SK-N-SH (cell line): ENCODE data around the gene TMEM94. TPM values are rescaled to one million over a fixed set of nuclear protein-coding genes. Genes with fewer than 3 reads are reported as not detected.

Experiments
- CTCF ChIA-PET: fragments of 300-600, 350-600 bp; formaldehyde crosslinking; extraction: SDS; loops from one replicate; lab custom pipeline; 2021; lab: Yijun Ruan, JAX
- POLR2A ChIA-PET: fragments of 350-600 bp; sonication (Branson Sonifier 250); formaldehyde crosslinking; extraction: SDS; loops from one replicate; lab custom pipeline; 2020; ENCODE audit warnings: antibody characterized with exemption, inconsistent platforms; lab: Yijun Ruan, JAX
- DNase-seq: peaks from one replicate; pipeline ENCODE4 v3.0.0; 2012
- H2AFZ ChIP-seq: fragments of 200-600 bp; sonication (generic); 2 replicates; pipeline ENCODE4 v1.8.1; 2016; ENCODE audit warnings: antibody characterized with exemption, mild to moderate bottlenecking, low read depth
- H3F3A ChIP-seq: fragments of 200-600 bp; sonication (generic); replicated peaks from 2 replicates; pipeline ENCODE3; 2016; ENCODE audit warnings: antibody characterized with exemption, mild to moderate bottlenecking; ENCODE audit not compliant: insufficient read depth
- H3K27ac ChIP-seq, 2 experiments: fragments of 200-500 bp in 1 of 2; fragments of 200-600 bp in 1 of 2; sonication (Bioruptor generic) in 1 of 2; sonication (generic), shearing (Covaris generic) in 1 of 2; 2 replicates each; pipeline versions ENCODE4 v1.5.1 to v1.6.1; 2014 to 2016; ENCODE audit warnings: low read depth in 2 of 2, inconsistent platforms in 1 of 2, low read length in 1 of 2, mild to moderate bottlenecking in 1 of 2, mixed read lengths in 1 of 2
- H3K27me3 ChIP-seq: fragments of 200-600 bp; sonication (generic), shearing (Covaris generic); 2 replicates; pipeline ENCODE4 v1.6.1; 2016; ENCODE audit warnings: mixed run types; ENCODE audit not compliant: insufficient read depth
- H3K36me3 ChIP-seq, 2 experiments: fragments of 200-500 bp in 1 of 2; fragments of 200-600 bp in 1 of 2; sonication (Bioruptor generic) in 1 of 2; sonication (generic) in 1 of 2; replicated peaks in 1 of 2; 2 replicates each; pipeline versions ENCODE3 to v1.5.1; 2014 to 2016; ENCODE audit warnings: low read length in 1 of 2, mild to moderate bottlenecking in 1 of 2; ENCODE audit not compliant: insufficient read depth in 2 of 2, control insufficient read depth in 1 of 2
- H3K4me1 ChIP-seq, 2 experiments: fragments of 200-500 bp in 1 of 2; fragments of 200-600 bp in 1 of 2; sonication (Bioruptor generic) in 1 of 2; sonication (generic), shearing (Covaris generic) in 1 of 2; 2 replicates each; pipeline versions ENCODE4 v1.5.1 to v1.6.1; 2014 to 2016; ENCODE audit warnings: low read depth in 1 of 2, low read length in 1 of 2, mixed run types in 1 of 2; ENCODE audit not compliant: insufficient read depth in 2 of 2, control insufficient read depth in 1 of 2
- H3K4me2 ChIP-seq: fragments of 200-600 bp; sonication (generic), shearing (Covaris generic); 2 replicates; pipeline ENCODE4 v1.6.1; 2017; ENCODE audit warnings: mixed run types
- H3K4me3 ChIP-seq, 2 experiments: fragments of 200-500 bp in 1 of 2; fragments of 200-600 bp in 1 of 2; sonication (Bioruptor generic) in 1 of 2; sonication (generic), shearing (Covaris generic) in 1 of 2; 2 replicates each; pipeline versions ENCODE4 v1.5.1 to v1.8.1; 2014 to 2016; ENCODE audit warnings: low read depth in 2 of 2, inconsistent platforms in 1 of 2, low read length in 1 of 2, mild to moderate bottlenecking in 1 of 2, mixed read lengths in 1 of 2, moderate library complexity in 1 of 2
- H3K79me2 ChIP-seq: fragments of 200-600 bp; sonication (generic); 2 replicates; pipeline ENCODE4 v1.8.1; 2017; ENCODE audit warnings: mild to moderate bottlenecking; ENCODE audit not compliant: insufficient read depth
- H3K9ac ChIP-seq: fragments of 200-600 bp; sonication (generic); 2 replicates; pipeline ENCODE4 v1.6.1; 2017; ENCODE audit warnings: mixed run types
- H3K9me2 ChIP-seq: fragments of 200-600 bp; sonication (generic); 2 replicates; pipeline ENCODE4 v1.6.1; 2017; ENCODE audit warnings: mixed run types
- H3K9me3 ChIP-seq: fragments of 200-600 bp; sonication (generic); 2 replicates; pipeline ENCODE4 v1.6.1; 2017; ENCODE audit warnings: mixed run types, mild to moderate bottlenecking, moderate library complexity
- H4K20me1 ChIP-seq: fragments of 200-600 bp; sonication (generic); 2 replicates; pipeline ENCODE4 v1.6.1; 2017; ENCODE audit warnings: mild to moderate bottlenecking, mixed run types; ENCODE audit not compliant: insufficient read depth
- ELF1 ChIP-seq: IDR thresholded peaks from 2 replicates; pipeline ENCODE4 v1.4.0; 2012
- EP300 ChIP-seq, 2 experiments: IDR thresholded peaks; 2 replicates each; pipeline versions ENCODE4 v1.4.0 to v1.6.1; 2012; ENCODE audit warnings: borderline replicate concordance in 1 of 2, low read depth in 1 of 2, low read length in 1 of 2
- EZH2phosphoT487 ChIP-seq: fragments of 200-600 bp; sonication (generic); IDR thresholded peaks from 2 replicates; pipeline ENCODE4 v1.6.1; 2017; ENCODE audit warnings: low read depth, mixed run types, mild to moderate bottlenecking, antibody characterized with exemption, moderate library complexity, borderline replicate concordance
- FOSL2 ChIP-seq: IDR thresholded peaks from 2 replicates; pipeline ENCODE4 v1.4.0; 2012; ENCODE audit warnings: low read depth, mild to moderate bottlenecking, moderate library complexity, borderline replicate concordance
- FOXJ3 ChIP-seq: sonication (generic); formaldehyde crosslinking; IDR thresholded peaks from 2 replicates; pipeline ENCODE4 v1.5.1; 2020; ENCODE audit warnings: mild to moderate bottlenecking, missing genetic modification reagents
- GATA2 ChIP-seq: sonication (generic); formaldehyde crosslinking; IDR thresholded peaks from 2 replicates; pipeline ENCODE4 v1.5.0; 2020; ENCODE audit warnings: mild to moderate bottlenecking, missing genetic modification reagents
- IRF3 ChIP-seq: fragments of 150-350 bp; IDR thresholded peaks from 2 replicates; pipeline ENCODE4 v1.6.1; 2016; ENCODE audit warnings: mild to moderate bottlenecking, low read depth, low read length
- JUND ChIP-seq: IDR thresholded peaks from 2 replicates; pipeline ENCODE4 v1.4.0; 2012
- MXI1 ChIP-seq: IDR thresholded peaks from 2 replicates; pipeline ENCODE4 v1.6.1; 2012; ENCODE audit warnings: mild to moderate bottlenecking, low read depth, low read length, improper control_type of control experiment
- NFIC ChIP-seq: IDR thresholded peaks from 2 replicates; pipeline ENCODE4 v1.4.0; 2012; ENCODE audit warnings: borderline replicate concordance
- POLR2AphosphoS5 ChIP-seq: IDR thresholded peaks from 2 replicates; pipeline ENCODE4 v1.6.1; 2012; ENCODE audit warnings: low read depth, low read length
- RAD21 ChIP-seq: IDR thresholded peaks from 2 replicates; pipeline ENCODE4 v1.6.1; 2012; ENCODE audit warnings: mild to moderate bottlenecking, low read length
- RXRA ChIP-seq: IDR thresholded peaks from 2 replicates; pipeline ENCODE4 v1.4.0; 2012; ENCODE audit warnings: low read depth, mild to moderate bottlenecking, borderline replicate concordance
- TEAD4 ChIP-seq: IDR thresholded peaks from 2 replicates; pipeline ENCODE4 v1.4.0; 2012; ENCODE audit warnings: mild to moderate bottlenecking, borderline replicate concordance; ENCODE audit not compliant: insufficient read depth
- USF2 ChIP-seq: fragments of 150-350 bp; IDR thresholded peaks from 2 replicates; pipeline ENCODE4 v1.6.1; 2017; ENCODE audit warnings: antibody characterized with exemption, low read length, low read depth, borderline replicate concordance
- YY1 ChIP-seq: IDR thresholded peaks from 2 replicates; pipeline ENCODE4 v1.4.0; 2012; ENCODE audit warnings: low read depth, mild to moderate bottlenecking
- ZBTB33 ChIP-seq: IDR thresholded peaks from 2 replicates; pipeline ENCODE4 v1.4.0; 2012; ENCODE audit warnings: low read depth, borderline replicate concordance
- WGBS: methylation state at CpG from one replicate; pipeline ENCODE4 v1.1.6; 2017; ENCODE audit warnings: low lambda C conversion rate; 5-methylcytosine and 5-hydroxymethylcytosine counted together
- polyA plus RNA-seq, 3 experiments: library from polyadenylated mRNA; depleted of rRNA; stranded (reverse); fragments of >200 nt; gene quantifications; 2 replicates each; pipeline ENCODE4 v1.2.3, GENCODE V29; 2012
- TF ChIP-seq, protein P1 (sequence below): IDR thresholded peaks from 2 replicates; pipeline ENCODE4 v1.4.0; 2012; ENCODE audit warnings: low read depth, borderline replicate concordance

TMEM94 gene
- polyA plus RNA-seq, 1 of the 3 experiments (the other 2 are of a cell fraction), result 89.9 TPM

DNA sequence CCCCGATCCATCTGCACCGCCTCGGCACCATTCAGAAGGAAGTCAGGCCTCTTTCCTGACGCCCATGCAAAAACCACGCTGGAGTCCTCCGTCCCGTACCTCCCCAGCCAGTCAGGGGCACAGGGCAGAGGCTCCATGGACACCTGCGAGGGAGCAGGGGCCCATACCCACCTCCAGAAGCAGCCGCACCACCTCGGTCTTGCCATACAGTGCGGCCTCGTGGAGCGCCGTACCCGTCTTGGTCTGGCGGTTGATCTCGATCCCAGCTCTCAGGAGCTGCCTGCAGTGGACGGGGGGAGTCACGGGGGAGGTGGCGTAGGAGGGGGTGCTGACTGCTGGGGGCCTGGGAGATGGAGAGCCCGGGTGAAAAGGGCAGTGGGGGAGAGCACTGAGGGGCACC, 49.7 kb downstream of the TMEM94 start:
- WGBS, result 95% methylated on average over 21 of the region's 21 CpGs
- Histone ChIP-seq H3K4me3 (no peak overlapping the region), H3F3A (no peaks in the 10 kb centered on the region), H3K9ac (no peak overlapping the region), H3K36me3 (peaks cover 0 to 43% of the 10 kb centered on the region in 2 experiments), H4K20me1 (peaks cover 18% of the 10 kb centered on the region; the same call in 1 of the 2 replicates), H3K4me1 (peaks cover 6% of the 10 kb centered on the region in 2 experiments; a peak in 1 of 4 replicates), H3K79me2 (no peaks in the 10 kb centered on the region; the same call in 1 of the 2 replicates), H3K27ac (no peak overlapping the region), H3K9me2 (no peaks in the 10 kb centered on the region)
- ChIA-PET POLR2A (interaction anchor here (0.6 kb wide), 1 partner anchor 37 kb away, joined by 5 read pairs; no protein-coding TSS in a partner anchor), CTCF (interaction anchor here (1.2 to 5.6 kb wide), 3 partner anchors 8 to 19 kb away, joined by 3 to 37 read pairs (median 9); partner anchors contain the start of genes LLGL2 and TSEN54)
- DNase-seq, result no peak
- no peak for TF ChIP-seq NFIC
- TF ChIP-seq EZH2phosphoT487, result no peak
- no peak for TF ChIP-seq FOSL2
- TF ChIP-seq USF2, result no peak
- no peak for TF ChIP-seq POLR2AphosphoS5
- no peak for TF ChIP-seq JUND
- no peak for TF ChIP-seq EP300 (IDR thresholded peaks at IDR 0.05; ENCODE audit: borderline replicate concordance in 1 of 2, low read depth in 1 of 2, low read length in 1 of 2)
- no peak for TF ChIP-seq IRF3
- no peak for TF ChIP-seq YY1
- TF ChIP-seq ELF1, result no peak
- TF ChIP-seq TEAD4, result no peak
- no peak for TF ChIP-seq FOXJ3 (CRISPR knock-in tag)
- TF ChIP-seq MXI1, result no peak
- TF ChIP-seq RXRA, result no peak
- no peak for TF ChIP-seq ZBTB33
- TF ChIP-seq GATA2 (CRISPR knock-in tag), result no peak
- no peak for TF ChIP-seq RAD21
- TF ChIP-seq, protein P1, sequence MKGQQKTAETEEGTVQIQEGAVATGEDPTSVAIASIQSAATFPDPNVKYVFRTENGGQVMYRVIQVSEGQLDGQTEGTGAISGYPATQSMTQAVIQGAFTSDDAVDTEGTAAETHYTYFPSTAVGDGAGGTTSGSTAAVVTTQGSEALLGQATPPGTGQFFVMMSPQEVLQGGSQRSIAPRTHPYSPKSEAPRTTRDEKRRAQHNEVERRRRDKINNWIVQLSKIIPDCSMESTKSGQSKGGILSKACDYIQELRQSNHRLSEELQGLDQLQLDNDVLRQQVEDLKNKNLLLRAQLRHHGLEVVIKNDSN, result no peak
- TF ChIP-seq, all 33 proteins: peak for 0
- no peaks in the 10 kb centered on the region for H3K27me3 ChIP-seq
- no peak overlapping the region for H2AFZ ChIP-seq
- no peak overlapping the region for H3K4me2 ChIP-seq
- H3K9me3 ChIP-seq, result no peaks in the 10 kb centered on the region
